Stomach smooth muscle (tissue), 2 donors: ENCODE results near the gene CPT1B.
A peak's percentile ranks its signal among the peaks of the same experiment; 100 is the strongest.

ENCODE experiments used
- H3K27ac ChIP-seq: one replicate; pipeline ENCODE4 v1.7.0; 2013; ENCODE audit warnings: mild to moderate bottlenecking, low read length, inconsistent platforms
- H3K27me3 ChIP-seq, 2 donors: one replicate each; pipeline ENCODE4 v1.7.0; 2013; ENCODE audit warnings: low read length in 2 of 2; ENCODE audit not compliant: insufficient read depth in 2 of 2, control insufficient read depth in 1 of 2
- H3K36me3 ChIP-seq, 2 donors: one replicate each; pipeline ENCODE4 v1.7.0; 2013; ENCODE audit warnings: low read length in 2 of 2; ENCODE audit not compliant: control insufficient read depth in 2 of 2, insufficient read depth in 2 of 2
- H3K4me1 ChIP-seq: one replicate; pipeline ENCODE4 v1.7.0; 2013; ENCODE audit warnings: low read length; ENCODE audit not compliant: control insufficient read depth, insufficient read depth
- H3K4me3 ChIP-seq, 2 donors: one replicate each; pipeline ENCODE4 v1.7.0; 2013; ENCODE audit warnings: low read length in 2 of 2
- H3K9ac ChIP-seq, 2 donors: one replicate each; pipeline ENCODE4 v1.7.0; 2013; ENCODE audit warnings: low read length in 2 of 2, mild to moderate bottlenecking in 1 of 2
- H3K9me3 ChIP-seq, 2 donors: one replicate each; pipeline ENCODE4 v1.7.0; 2013; ENCODE audit warnings: low read length in 2 of 2; ENCODE audit not compliant: control insufficient read depth in 2 of 2
- donor health status: healthy.
- donor health status: Pancreatic carcinoma.

The CPT1B gene

GRCh38 chr22:50551160-50551752 lies 27.0 kb downstream of the CPT1B start:
- Histone ChIP-seq H3K4me1 (peaks cover 3% of the 10 kb centered on the region), H3K36me3 (no peaks in the 10 kb centered on the region), H3K27ac (no peak overlapping the region), H3K9me3 (no peaks in the 10 kb centered on the region), H3K27me3 (peaks cover 21 to 36% of the 10 kb centered on the region in 2 donors), H3K4me3 (no peak overlapping the region), H3K9ac (no peak overlapping the region)

- no peak overlapping the region for H3K4me3 ChIP-seq
- no peak overlapping the region for H3K27ac ChIP-seq
- no peak overlapping the region for H3K9ac ChIP-seq
- H3K4me1 ChIP-seq: peaks cover 3% of the 10 kb centered on the region
- H3K27me3 ChIP-seq: peaks cover 29 to 41% of the 10 kb centered on the region in 2 donors
- no peaks in the 10 kb centered on the region for H3K36me3 ChIP-seq
- H3K9me3 ChIP-seq: no peaks in the 10 kb centered on the region
These were observed 27.8 kb downstream of the CPT1B start for GRCh38 chr22:50550395-50550794.

GRCh38 chr22:50548921-50549790 lies 29.1 kb downstream of the CPT1B start:
- Histone ChIP-seq H3K9me3 (no peaks in the 10 kb centered on the region), H3K27me3 (peaks cover 39 to 51% of the 10 kb centered on the region in 2 donors), H3K36me3 (no peaks in the 10 kb centered on the region), H3K4me1 (peaks cover 8% of the 10 kb centered on the region), H3K27ac (no peak overlapping the region), H3K9ac (no peak overlapping the region), H3K4me3 (peak overlapping the region in 1 of 2 donors; percentile 35)

- no peak overlapping the region for H3K27ac ChIP-seq
- peaks cover 10% of the 10 kb centered on the region for H3K4me1 ChIP-seq
- no peaks in the 10 kb centered on the region for H3K36me3 ChIP-seq
- H3K9me3 ChIP-seq: no peaks in the 10 kb centered on the region
- H3K4me3 ChIP-seq: peak overlapping the region in 1 of 2 donors; percentile 35
- H3K9ac ChIP-seq: no peak overlapping the region
- peaks cover 39 to 55% of the 10 kb centered on the region in 2 donors for H3K27me3 ChIP-seq
These were observed 29.9 kb downstream of the CPT1B start for GRCh38 chr22:50548040-50548920.

GRCh38 chr22:50547263-50547985 lies 30.8 kb downstream of the CPT1B start:
- Histone ChIP-seq H3K36me3 (no peaks in the 10 kb centered on the region), H3K27ac (no peak overlapping the region), H3K9me3 (no peaks in the 10 kb centered on the region), H3K4me3 (no peak overlapping the region), H3K9ac (no peak overlapping the region), H3K4me1 (peaks cover 10% of the 10 kb centered on the region), H3K27me3 (peaks cover 41 to 55% of the 10 kb centered on the region in 2 donors)

- Histone ChIP-seq H3K9me3 (no peaks in the 10 kb centered on the region), H3K4me1 (peaks cover 10% of the 10 kb centered on the region), H3K9ac (no peak overlapping the region), H3K36me3 (no peaks in the 10 kb centered on the region), H3K27ac (no peak overlapping the region), H3K4me3 (no peak overlapping the region), H3K27me3 (peaks cover 37 to 55% of the 10 kb centered on the region in 2 donors)
These were observed 31.6 kb downstream of the CPT1B start for GRCh38 chr22:50546326-50547262.

GRCh38 chr22:50545522-50546325 lies 32.5 kb downstream of the CPT1B start, which contains the start of gene KLHDC7B:
KLHDC7B (plus strand) TSS chr22:50545899; CDS start chr22:50546244, 345 bp downstream.
- Histone ChIP-seq H3K4me3 (no peak within 1 kb of the TSS), H3K4me1 (peaks cover 10% of the 10 kb centered on the region), H3K36me3 (no peaks in the 10 kb centered on the region), H3K27ac (no peak within 1 kb of the TSS), H3K9ac (no peak within 1 kb of the TSS), H3K9me3 (no peaks in the 10 kb centered on the region), H3K27me3 (peaks cover 34 to 48% of the 10 kb centered on the region in 2 donors)

- peaks cover 10% of the 10 kb centered on the region for H3K4me1 ChIP-seq
- no peaks in the 10 kb centered on the region for H3K9me3 ChIP-seq
- peaks cover 32 to 42% of the 10 kb centered on the region in 2 donors for H3K27me3 ChIP-seq
- H3K27ac ChIP-seq: no peak overlapping the region
- H3K9ac ChIP-seq: peak overlapping the region in 1 of 2 donors; percentile 9
- no peaks in the 10 kb centered on the region for H3K36me3 ChIP-seq
- no peak overlapping the region for H3K4me3 ChIP-seq
These were observed 33.4 kb downstream of the CPT1B start for GRCh38 chr22:50544746-50545253.
